ENCODE data around the gene ANAPC15. TPM values are rescaled to one million over a fixed set of nuclear protein-coding genes. Genes with fewer than 3 reads are reported as not detected.
A peak's percentile ranks its signal among the peaks of the same experiment; 100 is the strongest.

The ANAPC15 gene
- total and polyA plus RNA-seq, 2 of the 13 experiments (the other 11 are each of a cell fraction or from before 2014, with no cell fraction given), result 18.8 to 25.7 TPM

- TF ChIP-seq REST (IDR thresholded peaks at IDR 0.05; ENCODE audit: borderline replicate concordance in 1 of 2, low read depth in 1 of 2, low read length in 2 of 2), result peak in 1 of 2 experiments; percentile 47; a peak in 1 of 4 replicates
- peak; percentile 98 for TF ChIP-seq POLR2AphosphoS5 (IDR thresholded peaks at IDR 0.05; ENCODE audit: low read depth, low read length)
- TF ChIP-seq ZFX (CRISPR knock-in tag; IDR thresholded peaks at IDR 0.05; ENCODE audit: low read depth), result peak; percentile 87
- TF ChIP-seq KDM2A (CRISPR knock-in tag; IDR thresholded peaks at IDR 0.05; ENCODE audit: borderline replicate concordance, low read depth), result peak; percentile 24; the same call in 1 of the 2 replicates
- peak; percentile 77; the same call in 1 of the 2 replicates for TF ChIP-seq KLF6 (CRISPR knock-in tag; IDR thresholded peaks at IDR 0.05)
- no peak for TF ChIP-seq IRF1 (CRISPR knock-in tag; IDR thresholded peaks at IDR 0.05; ENCODE audit: low read depth)
- TF ChIP-seq PHF20 (CRISPR knock-in tag; IDR thresholded peaks at IDR 0.05), result peak; percentile 93
- no peak for TF ChIP-seq ELK4 (CRISPR knock-in tag; IDR thresholded peaks at IDR 0.05; ENCODE audit: borderline replicate concordance)
- peak; percentile 99 for TF ChIP-seq GABPB1 (CRISPR knock-in tag; IDR thresholded peaks at IDR 0.05)
- peak; percentile 60 for TF ChIP-seq TEAD3 (CRISPR knock-in tag; optimal IDR thresholded peaks at IDR 0.05; ENCODE audit: borderline replicate concordance)
- peak; percentile 97 for TF ChIP-seq SRF (IDR thresholded peaks at IDR 0.05; ENCODE audit: low read depth, low read length)
- 0 out of 2 replicates have a peak, but pooled peaks have one; percentile 22 for TF ChIP-seq PITX1 (CRISPR knock-in tag; IDR thresholded peaks at IDR 0.05)
- TF ChIP-seq IKZF5 (CRISPR knock-in tag; IDR thresholded peaks at IDR 0.05), result peak; percentile 27; the same call in 1 of the 2 replicates
- no peak for TF ChIP-seq RORA (CRISPR knock-in tag; IDR thresholded peaks at IDR 0.05)
- TF ChIP-seq KLF13 (CRISPR knock-in tag; IDR thresholded peaks at IDR 0.05), result 0 out of 2 replicates have a peak, but pooled peaks have one; percentile 45
- 0 out of 2 replicates have a peak, but pooled peaks have one; percentile 32 for TF ChIP-seq MLX (CRISPR knock-in tag; IDR thresholded peaks at IDR 0.05)
- TF ChIP-seq STAG1 (CRISPR knock-in tag; IDR thresholded peaks at IDR 0.05), result 0 out of 2 replicates have a peak, but pooled peaks have one; percentile 12
- 0 out of 2 replicates have a peak, but pooled peaks have one; percentile 6 for TF ChIP-seq GFI1 (CRISPR knock-in tag; IDR thresholded peaks at IDR 0.05; ENCODE audit: borderline replicate concordance)
- no peak for TF ChIP-seq ZSCAN9 (CRISPR knock-in tag; IDR thresholded peaks at IDR 0.05; ENCODE audit: borderline replicate concordance)
- TF ChIP-seq HNF4A (CRISPR knock-in tag; IDR thresholded peaks at IDR 0.05), result no peak
- TF ChIP-seq KDM5B (CRISPR knock-in tag; IDR thresholded peaks at IDR 0.05; ENCODE audit: borderline replicate concordance), result peak; percentile 49; the same call in 1 of the 2 replicates
- 0 out of 2 replicates have a peak, but pooled peaks have one; percentile 40 for TF ChIP-seq NR2F6 (IDR thresholded peaks at IDR 0.05)
- TF ChIP-seq NR2F6 (CRISPR knock-in tag; IDR thresholded peaks at IDR 0.05), result 0 out of 2 replicates have a peak, but pooled peaks have one; percentile 31
These were observed at the start of gene ANAPC15 (continued) for GRCh38 chr11:72112143-72112977.
